WTC11 (cell line): Measurements from ENCODE around the gene AOAH. TPM values are rescaled to one million over a fixed set of nuclear protein-coding genes. Genes with fewer than 3 reads are reported as not detected.

Experiments used
- ATAC-seq: fragments of 200-7000 bp; cut with Tn5 transposase; 2 replicates; pipeline ENCODE4 v1.10.0; 2021; ENCODE audit warnings: mild to moderate bottlenecking, moderate library complexity
- CTCF ChIA-PET: fragments of 300-600 bp; sonication (Branson Sonifier 250); formaldehyde crosslinking; loops from one replicate; lab custom pipeline; 2021; ENCODE audit warnings: antibody characterized with exemption; lab: Charles Lee
- POLR2A ChIA-PET: fragments of 350-600 bp; sonication (Branson Sonifier 250); formaldehyde crosslinking; loops from one replicate; lab custom pipeline; 2021; ENCODE audit warnings: antibody characterized with exemption; lab: Charles Lee
- DNase-seq: peaks from one replicate; pipeline ENCODE4 v3.0.0; 2021; ENCODE audit warnings: low spot score
- H3K27ac Mint-ChIP-seq: 2 replicates; pipeline ENCODE4 v1.8.0; 2021; ENCODE audit warnings: mixed read lengths
- H3K27me3 Mint-ChIP-seq: 2 replicates; pipeline ENCODE4 v1.8.0; 2021; ENCODE audit warnings: low read depth, mild to moderate bottlenecking, moderate library complexity, mixed read lengths
- H3K36me3 Mint-ChIP-seq: 2 replicates; pipeline ENCODE4 v1.8.0; 2021; ENCODE audit warnings: mixed read lengths
- H3K4me1 Mint-ChIP-seq: 2 replicates; pipeline ENCODE4 v1.8.0; 2022; ENCODE audit warnings: mixed read lengths
- H3K4me3 Mint-ChIP-seq: 2 replicates; pipeline ENCODE4 v1.8.0; 2021; ENCODE audit warnings: mild to moderate bottlenecking, moderate library complexity, mixed read lengths
- H3K9me3 Mint-ChIP-seq: 2 replicates; pipeline ENCODE4 v1.8.0; 2021; ENCODE audit warnings: mixed read lengths
- ATF1 ChIP-seq: sonication (generic); formaldehyde crosslinking; IDR thresholded peaks from 2 replicates; pipeline ENCODE4 v1.8.1; 2023; ENCODE audit warnings: mild to moderate bottlenecking, moderate library complexity, missing genetic modification reagents
- ATF3 ChIP-seq: sonication (generic); formaldehyde crosslinking; conservative IDR thresholded peaks from 2 replicates; pipeline ENCODE4 v1.8.1; 2022; ENCODE audit warnings: mild to moderate bottlenecking, missing genetic modification reagents
- E2F1 ChIP-seq: sonication (generic); formaldehyde crosslinking; IDR thresholded peaks from 2 replicates; pipeline ENCODE4 v1.8.0; 2022; ENCODE audit warnings: mild to moderate bottlenecking, missing genetic modification reagents
- FOXP4 ChIP-seq: sonication (generic); formaldehyde crosslinking; IDR thresholded peaks from 2 replicates; pipeline ENCODE4 v1.8.0; 2022; ENCODE audit warnings: mild to moderate bottlenecking, missing genetic modification reagents
- GABPB1 ChIP-seq: sonication (generic); formaldehyde crosslinking; IDR thresholded peaks from 2 replicates; pipeline ENCODE4 v1.8.1; 2023; ENCODE audit warnings: mild to moderate bottlenecking, missing genetic modification reagents
- JAZF1 ChIP-seq: fragments of 250-450 bp; sonication (Bioruptor Pico); IDR thresholded peaks from 2 replicates; pipeline ENCODE4 v1.9.0; 2021; ENCODE audit warnings: moderate library complexity, mild to moderate bottlenecking, inconsistent platforms
- NFATC4 ChIP-seq: fragments of 250-450 bp; sonication (Bioruptor Pico); IDR thresholded peaks from 2 replicates; pipeline ENCODE4 v1.9.0; 2021; ENCODE audit warnings: mild to moderate bottlenecking
- NFE2L1 ChIP-seq: sonication (generic); formaldehyde crosslinking; IDR thresholded peaks from 2 replicates; pipeline ENCODE4 v1.8.1; 2023; ENCODE audit warnings: missing genetic modification reagents
- NR1H2 ChIP-seq: sonication (generic); formaldehyde crosslinking; IDR thresholded peaks from 2 replicates; pipeline ENCODE4 v1.9.0; 2021; ENCODE audit warnings: mild to moderate bottlenecking, moderate library complexity, missing genetic modification reagents
- PREB ChIP-seq: sonication (generic); formaldehyde crosslinking; IDR thresholded peaks from 2 replicates; pipeline ENCODE4 v1.8.1; 2022; ENCODE audit warnings: mild to moderate bottlenecking, missing genetic modification reagents, moderate library complexity, borderline replicate concordance
- TP53 ChIP-seq: sonication (generic); formaldehyde crosslinking; IDR thresholded peaks from 2 replicates; pipeline ENCODE4 v1.8.1; 2023; ENCODE audit warnings: mild to moderate bottlenecking, missing genetic modification reagents
- ZNF263 ChIP-seq: sonication (generic); formaldehyde crosslinking; IDR thresholded peaks from 2 replicates; pipeline ENCODE4 v1.8.1; 2022; ENCODE audit warnings: low read depth, mild to moderate bottlenecking, moderate library complexity, missing genetic modification reagents
- ZNF281 ChIP-seq: sonication (generic); formaldehyde crosslinking; IDR thresholded peaks from 2 replicates; pipeline ENCODE4 v1.8.0; 2023; ENCODE audit warnings: mild to moderate bottlenecking, missing genetic modification reagents
- ZNF512 ChIP-seq: sonication (generic); formaldehyde crosslinking; IDR thresholded peaks from 2 replicates; pipeline ENCODE4 v1.8.1; 2022; ENCODE audit warnings: missing genetic modification reagents, borderline replicate concordance
- ZNF532 ChIP-seq: fragments of 250-450 bp; sonication (Bioruptor Pico); IDR thresholded peaks from 2 replicates; pipeline ENCODE4 v1.9.0; 2021; ENCODE audit warnings: mild to moderate bottlenecking, borderline replicate concordance
- total RNA-seq: library from RNA; stranded (reverse); gene quantifications from 3 replicates; pipeline ENCODE4 v1.2.3, GENCODE V29; 2021

AOAH gene
- total RNA-seq, 1 experiment from 2014 or later: 0.31 TPM

- TF ChIP-seq FOXP4 (CRISPR knock-in tag): no peak
- no peak for TF ChIP-seq ZNF263 (CRISPR knock-in tag)
Measured at GRCh38 chr7:36739351-36739750, 15.1 kb upstream of the AOAH start (continued).

GRCh38 chr7:36736899-36737211, 12.6 kb upstream of the AOAH start:
- no peak for ATAC-seq
- H3K36me3 Mint-ChIP-seq: no peaks in the 10 kb centered on the region; the same call in 1 of the 2 replicates

More at GRCh38 chr7:36736899-36737211, 12.6 kb upstream of the AOAH start:
- no peak overlapping the region for H3K27ac Mint-ChIP-seq
- 0 out of 2 replicates have a peak, but pooled peaks cover 5% of the 10 kb centered on the region for H3K9me3 Mint-ChIP-seq
- H3K4me1 Mint-ChIP-seq: peaks cover 17% of the 10 kb centered on the region
- no peaks in the 10 kb centered on the region for H3K27me3 Mint-ChIP-seq
- DNase-seq: no peak
- ChIA-PET POLR2A (no interaction called here), CTCF (no interaction called here)
- no peak for TF ChIP-seq NR1H2 (CRISPR knock-in tag)
- TF ChIP-seq PREB: no peak
- TF ChIP-seq NFE2L1 (CRISPR knock-in tag): no peak
- TF ChIP-seq GABPB1 (CRISPR knock-in tag): no peak
- no peak for TF ChIP-seq ZNF512 (CRISPR knock-in tag)
- no peak for TF ChIP-seq E2F1 (CRISPR knock-in tag)
- no peak for TF ChIP-seq ZNF263 (CRISPR knock-in tag)
- no peak for TF ChIP-seq ATF3
- no peak for TF ChIP-seq ZNF532 (CRISPR knock-in tag)
- TF ChIP-seq NFATC4 (CRISPR knock-in tag): no peak
- no peak for TF ChIP-seq TP53
- TF ChIP-seq ZNF281: no peak
- TF ChIP-seq FOXP4 (CRISPR knock-in tag): no peak
- no peak for TF ChIP-seq JAZF1
- TF ChIP-seq ATF1 (CRISPR knock-in tag): no peak
- TF ChIP-seq, all 79 proteins: peak for 0
- H3K4me3 Mint-ChIP-seq: no peak overlapping the region
